ENCODE measurements around the gene SHBG. TPM values are rescaled to one million over a fixed set of nuclear protein-coding genes. Genes with fewer than 3 reads are reported as not detected.
"Not testable (repeated sequence)": the region's sequence is repeated elsewhere in the genome, so short reads cannot be mapped to it uniquely, and the experiment has no call there.

The SHBG gene
- total RNA-seq, 1 donor from 2014 or later: 1.4 TPM

- Mint-ChIP-seq H3K4me3 (ENCODE audit: unreplicated experiment) (no peak within 1 kb of the TSS), H3K27me3 (ENCODE audit: unreplicated experiment) (no peaks in the 10 kb centered on the region), H3K9me3 (ENCODE audit: unreplicated experiment) (no peaks in the 10 kb centered on the region), H3K36me3 (ENCODE audit: unreplicated experiment) (peaks cover 28% of the 10 kb centered on the region), H3K4me1 (ENCODE audit: unreplicated experiment) (peaks cover 27% of the 10 kb centered on the region), H3K27ac (ENCODE audit: unreplicated experiment) (peak within 1 kb of the TSS; percentile 83)
- no peak for TF ChIP-seq CTCF (IDR thresholded peaks at IDR 0.05)
- DNase-seq (ENCODE audit: extremely low spot score, unreplicated experiment): no peak
These were observed 39.8 kb upstream of the SHBG start, which contains the start of gene SOX15 for GRCh38 chr17:7589891-7590691. SOX15 (minus strand) TSS chr17:7590094; CDS start chr17:7589676, 418 bp downstream.

GRCh38 chr17:7590743-7591142 is 39.2 kb upstream of the SHBG start:
- H3K9me3 Mint-ChIP-seq (ENCODE audit: unreplicated experiment): no peaks in the 10 kb centered on the region
- no peak for TF ChIP-seq CTCF (IDR thresholded peaks at IDR 0.05)
- peaks cover 34% of the 10 kb centered on the region for H3K36me3 Mint-ChIP-seq (ENCODE audit: unreplicated experiment)
- H3K4me3 Mint-ChIP-seq (ENCODE audit: unreplicated experiment): no peak overlapping the region
- DNase-seq (ENCODE audit: extremely low spot score, unreplicated experiment): no peak
- peak overlapping the region; percentile 83 for H3K27ac Mint-ChIP-seq (ENCODE audit: unreplicated experiment)
- H3K4me1 Mint-ChIP-seq (ENCODE audit: unreplicated experiment): peaks cover 25% of the 10 kb centered on the region
- H3K27me3 Mint-ChIP-seq (ENCODE audit: unreplicated experiment): no peaks in the 10 kb centered on the region

GRCh38 chr17:7591596-7591995 is 38.3 kb upstream of the SHBG start:
- no peak for DNase-seq (ENCODE audit: extremely low spot score, unreplicated experiment)
- Mint-ChIP-seq H3K4me1 (ENCODE audit: unreplicated experiment) (peaks cover 25% of the 10 kb centered on the region), H3K27me3 (ENCODE audit: unreplicated experiment) (no peaks in the 10 kb centered on the region), H3K9me3 (ENCODE audit: unreplicated experiment) (no peaks in the 10 kb centered on the region), H3K4me3 (ENCODE audit: unreplicated experiment) (no peak overlapping the region), H3K27ac (ENCODE audit: unreplicated experiment) (peak overlapping the region; percentile 71), H3K36me3 (ENCODE audit: unreplicated experiment) (peaks cover 36% of the 10 kb centered on the region)
- no peak for TF ChIP-seq CTCF (IDR thresholded peaks at IDR 0.05)

GRCh38 chr17:7592422-7593021 is 37.4 kb upstream of the SHBG start:
- peaks cover 20% of the 10 kb centered on the region for H3K4me1 Mint-ChIP-seq (ENCODE audit: unreplicated experiment)
- no peak for DNase-seq (ENCODE audit: extremely low spot score, unreplicated experiment)
- H3K9me3 Mint-ChIP-seq (ENCODE audit: unreplicated experiment): no peaks in the 10 kb centered on the region
- no peak for TF ChIP-seq CTCF (IDR thresholded peaks at IDR 0.05)
- H3K27me3 Mint-ChIP-seq (ENCODE audit: unreplicated experiment): no peaks in the 10 kb centered on the region
- no peak overlapping the region for H3K27ac Mint-ChIP-seq (ENCODE audit: unreplicated experiment)
- H3K4me3 Mint-ChIP-seq (ENCODE audit: unreplicated experiment): no peak overlapping the region
- peaks cover 39% of the 10 kb centered on the region for H3K36me3 Mint-ChIP-seq (ENCODE audit: unreplicated experiment)

GRCh38 chr17:7593296-7593695 is 36.6 kb upstream of the SHBG start:
- H3K9me3 Mint-ChIP-seq (ENCODE audit: unreplicated experiment): no peaks in the 10 kb centered on the region
- no peak overlapping the region for H3K4me3 Mint-ChIP-seq (ENCODE audit: unreplicated experiment)
- no peak for DNase-seq (ENCODE audit: extremely low spot score, unreplicated experiment)
- TF ChIP-seq CTCF (IDR thresholded peaks at IDR 0.05): no peak
- no peaks in the 10 kb centered on the region for H3K27me3 Mint-ChIP-seq (ENCODE audit: unreplicated experiment)
- peaks cover 14% of the 10 kb centered on the region for H3K4me1 Mint-ChIP-seq (ENCODE audit: unreplicated experiment)
- peaks cover 38% of the 10 kb centered on the region for H3K36me3 Mint-ChIP-seq (ENCODE audit: unreplicated experiment)
- H3K27ac Mint-ChIP-seq (ENCODE audit: unreplicated experiment): no peak overlapping the region

- not testable (repeated sequence) for H3K4me1 Mint-ChIP-seq (ENCODE audit: unreplicated experiment); H3K27me3 Mint-ChIP-seq (ENCODE audit: unreplicated experiment); H3K27ac Mint-ChIP-seq (ENCODE audit: unreplicated experiment); DNase-seq (ENCODE audit: extremely low spot score, unreplicated experiment); H3K4me3 Mint-ChIP-seq (ENCODE audit: unreplicated experiment); H3K9me3 Mint-ChIP-seq (ENCODE audit: unreplicated experiment)
- peaks cover 52% of the 10 kb centered on the region for H3K36me3 Mint-ChIP-seq (ENCODE audit: unreplicated experiment)
These were observed 32.4 kb upstream of the SHBG start for GRCh38 chr17:7597561-7597960.

Data from osteocyte (in vitro differentiated cells).